Measurements from ENCODE around the gene RSRC2. TPM values are rescaled to one million over a fixed set of nuclear protein-coding genes. Genes with fewer than 3 reads are reported as not detected.

RSRC2 gene
- total RNA-seq, 1 donor from 2014 or later, result 107 TPM

DNA sequence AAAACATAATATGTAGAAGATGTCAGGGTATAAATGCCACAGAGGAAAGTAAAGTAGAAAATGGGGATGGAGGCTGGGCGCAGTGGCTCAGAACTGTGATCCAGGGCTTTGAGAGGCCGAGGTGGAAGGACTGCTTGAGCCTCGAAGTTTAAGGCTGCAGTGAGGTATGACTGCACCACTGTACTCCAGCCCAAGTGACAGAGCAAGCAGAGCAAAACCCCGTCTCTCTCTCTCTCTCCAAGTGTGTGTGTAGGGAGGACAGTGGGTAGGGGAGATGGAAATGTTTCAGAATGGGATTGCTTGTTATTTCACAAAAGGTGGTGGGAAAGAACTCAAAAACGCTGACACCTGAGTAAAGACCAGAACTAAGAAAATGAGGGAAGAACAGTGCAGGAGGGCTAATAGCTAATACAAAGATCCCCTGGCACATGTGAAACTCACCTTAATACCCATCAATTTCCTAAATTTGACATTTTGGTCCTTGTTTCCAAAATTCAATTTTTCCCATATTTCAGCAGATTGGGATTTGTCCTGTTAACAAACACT lies 20.3 kb downstream of the RSRC2 start:
- TF ChIP-seq, protein P1, sequence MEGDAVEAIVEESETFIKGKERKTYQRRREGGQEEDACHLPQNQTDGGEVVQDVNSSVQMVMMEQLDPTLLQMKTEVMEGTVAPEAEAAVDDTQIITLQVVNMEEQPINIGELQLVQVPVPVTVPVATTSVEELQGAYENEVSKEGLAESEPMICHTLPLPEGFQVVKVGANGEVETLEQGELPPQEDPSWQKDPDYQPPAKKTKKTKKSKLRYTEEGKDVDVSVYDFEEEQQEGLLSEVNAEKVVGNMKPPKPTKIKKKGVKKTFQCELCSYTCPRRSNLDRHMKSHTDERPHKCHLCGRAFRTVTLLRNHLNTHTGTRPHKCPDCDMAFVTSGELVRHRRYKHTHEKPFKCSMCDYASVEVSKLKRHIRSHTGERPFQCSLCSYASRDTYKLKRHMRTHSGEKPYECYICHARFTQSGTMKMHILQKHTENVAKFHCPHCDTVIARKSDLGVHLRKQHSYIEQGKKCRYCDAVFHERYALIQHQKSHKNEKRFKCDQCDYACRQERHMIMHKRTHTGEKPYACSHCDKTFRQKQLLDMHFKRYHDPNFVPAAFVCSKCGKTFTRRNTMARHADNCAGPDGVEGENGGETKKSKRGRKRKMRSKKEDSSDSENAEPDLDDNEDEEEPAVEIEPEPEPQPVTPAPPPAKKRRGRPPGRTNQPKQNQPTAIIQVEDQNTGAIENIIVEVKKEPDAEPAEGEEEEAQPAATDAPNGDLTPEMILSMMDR (conservative IDR thresholded peaks at IDR 0.05), result no peak
- Mint-ChIP-seq H3K36me3 (ENCODE audit: low read depth) (peaks cover 16% of the 10 kb centered on the region), H3K27ac (ENCODE audit: unreplicated experiment) (no peak overlapping the region), H3K9me3 (no peaks in the 10 kb centered on the region), H3K4me1 (peaks cover 5% of the 10 kb centered on the region), H3K4me3 (no peak overlapping the region), H3K27me3 (ENCODE audit: low read depth) (no peaks in the 10 kb centered on the region)
- DNase-seq (ENCODE audit: low read depth, low spot score), result no peak

DNA sequence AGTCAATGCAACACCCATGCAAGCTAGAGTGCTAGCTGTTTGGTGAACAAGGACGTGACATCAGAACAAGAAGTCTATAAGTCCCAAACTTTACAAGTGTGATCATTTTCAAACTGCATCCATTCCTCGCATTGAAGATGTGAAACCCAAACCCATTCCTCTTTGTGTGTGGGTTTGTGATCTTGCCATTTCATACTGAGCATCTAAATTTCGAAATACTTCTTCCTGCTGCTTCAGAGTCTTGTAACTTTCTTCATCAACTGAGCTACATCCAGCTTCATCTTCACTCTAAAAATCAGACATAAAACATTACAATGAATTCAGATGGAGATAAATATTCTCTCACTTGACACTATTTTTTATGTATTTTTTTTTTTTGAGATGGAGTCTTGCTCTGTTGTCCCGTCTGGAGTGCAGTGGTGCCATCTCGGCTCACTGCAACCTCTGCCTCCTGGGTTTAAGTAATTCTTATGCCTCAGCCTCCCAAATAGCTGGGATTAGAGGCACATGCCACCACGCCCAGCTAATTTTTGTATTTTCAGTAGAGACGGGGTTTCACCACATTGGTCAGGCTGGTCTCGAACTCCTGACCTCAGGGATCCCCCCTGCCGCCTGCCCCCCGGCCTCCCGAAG lies 21.2 kb downstream of the RSRC2 start:
- TF ChIP-seq, protein P1 (conservative IDR thresholded peaks at IDR 0.05), result no peak
- no peak overlapping the region for H3K27ac Mint-ChIP-seq (ENCODE audit: unreplicated experiment)
- no peaks in the 10 kb centered on the region for H3K27me3 Mint-ChIP-seq (ENCODE audit: low read depth)
- H3K4me1 Mint-ChIP-seq, result peaks cover 13% of the 10 kb centered on the region
- H3K4me3 Mint-ChIP-seq, result no peak overlapping the region
- peaks cover 13% of the 10 kb centered on the region for H3K36me3 Mint-ChIP-seq (ENCODE audit: low read depth)
- no peak for DNase-seq (ENCODE audit: low read depth, low spot score)
- H3K9me3 Mint-ChIP-seq, result no peaks in the 10 kb centered on the region

DNA sequence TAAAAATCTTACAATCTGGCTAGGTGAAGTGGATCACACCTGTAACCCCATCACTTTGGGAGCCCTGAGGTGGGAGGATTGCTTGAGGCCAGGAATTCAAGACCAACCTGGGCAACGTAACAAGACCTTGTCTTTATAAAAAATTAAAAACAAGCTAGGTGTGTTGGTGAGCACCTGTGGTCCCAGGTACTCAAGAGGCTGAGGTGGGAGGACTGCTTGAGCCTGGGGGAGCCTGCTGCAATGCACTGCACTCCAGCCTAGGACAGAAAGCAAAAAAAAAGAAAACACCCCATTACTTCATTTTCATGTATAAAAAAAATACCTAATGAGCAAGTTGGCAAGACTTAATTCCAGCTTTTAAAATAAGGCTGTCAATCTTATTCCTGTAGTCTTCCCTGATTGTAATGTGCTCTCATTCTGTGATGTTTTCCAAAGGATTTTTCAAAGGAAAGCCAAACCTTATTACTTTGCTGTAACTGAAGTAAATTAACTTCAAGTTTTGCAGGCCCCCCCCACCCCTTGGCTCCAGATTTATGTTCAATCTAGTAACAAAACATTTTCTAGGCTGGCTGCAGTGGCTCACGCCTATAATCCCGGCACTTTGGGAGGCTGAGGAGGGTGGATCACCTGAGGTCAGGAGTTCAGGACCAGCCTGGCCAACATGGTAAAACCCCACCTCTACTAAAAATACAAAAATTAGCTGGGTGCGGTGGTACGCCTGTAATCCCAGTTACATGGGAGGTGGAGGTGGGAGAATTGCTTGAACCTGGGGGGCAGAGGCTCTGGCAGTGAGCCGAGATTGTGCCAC lies 22.7 kb downstream of the RSRC2 start:
- H3K27ac Mint-ChIP-seq (ENCODE audit: unreplicated experiment), result no peak overlapping the region

DNA sequence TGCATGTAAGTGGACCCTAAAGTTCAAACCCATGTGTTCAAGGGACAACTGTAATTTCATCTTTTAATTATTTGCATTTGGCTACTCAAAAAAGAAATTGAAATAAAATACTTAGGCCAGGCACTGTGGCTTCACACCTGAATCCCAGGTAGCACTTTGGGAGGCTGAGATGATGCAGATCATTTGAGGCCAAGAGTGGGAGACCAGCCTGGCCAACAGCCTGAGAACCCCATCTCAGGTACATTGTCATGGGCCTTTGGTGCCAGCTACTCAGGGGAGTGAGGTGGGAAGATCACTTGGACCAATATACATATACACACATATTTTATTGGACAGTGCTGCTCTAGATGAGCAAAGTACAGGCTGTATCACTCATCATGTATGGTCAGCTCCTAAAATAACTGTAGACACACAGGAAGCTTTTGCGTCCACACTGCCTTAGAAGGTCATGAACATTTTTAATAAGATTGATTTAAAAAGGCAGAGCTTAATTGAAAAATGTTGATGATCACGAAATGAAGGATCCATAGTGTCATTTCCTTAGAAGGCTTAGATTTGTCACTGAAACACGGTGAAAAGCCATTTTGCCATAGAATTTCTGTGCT lies 23.5 kb downstream of the RSRC2 start:
- H3K27me3 Mint-ChIP-seq (ENCODE audit: low read depth), result no peaks in the 10 kb centered on the region
- no peak overlapping the region for H3K27ac Mint-ChIP-seq (ENCODE audit: unreplicated experiment)
- H3K9me3 Mint-ChIP-seq, result no peaks in the 10 kb centered on the region
- peak overlapping the region; percentile 51 for H3K4me3 Mint-ChIP-seq
- H3K36me3 Mint-ChIP-seq (ENCODE audit: low read depth), result peaks cover 13% of the 10 kb centered on the region
- TF ChIP-seq, protein P1 (conservative IDR thresholded peaks at IDR 0.05), result no peak
- peaks cover 27% of the 10 kb centered on the region for H3K4me1 Mint-ChIP-seq
- no peak for DNase-seq (ENCODE audit: low read depth, low spot score)

More for the DNA sequence above, 22.7 kb downstream of the RSRC2 start:
- TF ChIP-seq, protein P1 (conservative IDR thresholded peaks at IDR 0.05), result no peak
- Mint-ChIP-seq H3K36me3 (ENCODE audit: low read depth) (peaks cover 13% of the 10 kb centered on the region), H3K4me1 (peaks cover 20% of the 10 kb centered on the region), H3K27me3 (ENCODE audit: low read depth) (no peaks in the 10 kb centered on the region), H3K4me3 (peak overlapping the region; percentile 51), H3K9me3 (no peaks in the 10 kb centered on the region)
- no peak for DNase-seq (ENCODE audit: low read depth, low spot score)

DNA sequence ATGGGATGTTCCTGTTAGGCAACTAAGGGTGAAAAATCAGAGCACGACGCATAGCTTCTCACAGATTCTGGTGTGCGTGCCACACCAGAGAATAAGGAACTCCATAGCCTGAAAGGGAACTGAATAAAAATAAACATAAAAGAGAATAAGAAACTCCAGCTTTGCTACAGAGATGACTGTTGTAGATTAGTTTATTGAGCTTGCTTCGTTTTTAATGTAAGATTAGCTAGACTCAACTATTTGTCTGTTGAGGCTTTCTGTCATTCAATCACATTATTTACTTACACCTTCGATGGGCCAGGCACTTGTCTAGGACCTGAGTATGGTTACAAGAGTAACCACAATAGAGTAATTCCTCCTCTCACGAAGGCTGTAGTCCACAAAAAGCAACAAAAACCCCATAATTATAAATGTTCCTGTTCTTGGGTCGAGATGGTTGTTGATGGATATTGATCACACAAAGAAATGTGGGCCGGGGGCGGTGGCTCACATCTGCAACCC lies 25.2 kb downstream of the RSRC2 start:
- peak overlapping the region; percentile 91 for H3K27ac Mint-ChIP-seq (ENCODE audit: unreplicated experiment)
- peak overlapping the region; percentile 96 for H3K4me3 Mint-ChIP-seq
- H3K27me3 Mint-ChIP-seq (ENCODE audit: low read depth), result no peaks in the 10 kb centered on the region
- peaks cover 12% of the 10 kb centered on the region for H3K36me3 Mint-ChIP-seq (ENCODE audit: low read depth)
- H3K9me3 Mint-ChIP-seq, result no peaks in the 10 kb centered on the region
- no peak for DNase-seq (ENCODE audit: low read depth, low spot score)
- H3K4me1 Mint-ChIP-seq, result peaks cover 30% of the 10 kb centered on the region
- TF ChIP-seq, protein P1 (conservative IDR thresholded peaks at IDR 0.05), result no peak

Measured in neural crest cell (in vitro differentiated cells).